Right renal pelvis (tissue), 4 donors: ENCODE measurements around the gene ZNF584. TPM values are rescaled to one million over a fixed set of nuclear protein-coding genes. Genes with fewer than 3 reads are reported as not detected.
"Not testable (repeated sequence)": the region's sequence is repeated elsewhere in the genome, so short reads cannot be mapped to it uniquely, and the experiment has no call there.

Experiments used
- DNase-seq, 4 donors: peaks; one replicate each; pipeline ENCODE4 v3.0.0-alpha.2; 2013; ENCODE audit warnings: low read depth in 4 of 4, low spot score in 3 of 4, missing footprints in 1 of 4
- polyA plus RNA-seq, 4 donors: library from polyadenylated mRNA; unstranded; fragments of 120-200 nt; gene quantifications; one replicate each; pipeline ENCODE4 v1.2.1, GENCODE V29; 2013; ENCODE audit not compliant: insufficient read length in 4 of 4

The ZNF584 gene
- polyA plus RNA-seq, 4 donors: 12.3 to 14.6 (median 13.6) TPM

GRCh38 chr19:58400916-58401839, 7.3 kb upstream of the ZNF584 start:
- peak; percentile 97 to 100 (median 98) for DNase-seq

- no peak for DNase-seq
These were observed 6.5 kb upstream of the ZNF584 start for GRCh38 chr19:58401840-58402421.

DNA sequence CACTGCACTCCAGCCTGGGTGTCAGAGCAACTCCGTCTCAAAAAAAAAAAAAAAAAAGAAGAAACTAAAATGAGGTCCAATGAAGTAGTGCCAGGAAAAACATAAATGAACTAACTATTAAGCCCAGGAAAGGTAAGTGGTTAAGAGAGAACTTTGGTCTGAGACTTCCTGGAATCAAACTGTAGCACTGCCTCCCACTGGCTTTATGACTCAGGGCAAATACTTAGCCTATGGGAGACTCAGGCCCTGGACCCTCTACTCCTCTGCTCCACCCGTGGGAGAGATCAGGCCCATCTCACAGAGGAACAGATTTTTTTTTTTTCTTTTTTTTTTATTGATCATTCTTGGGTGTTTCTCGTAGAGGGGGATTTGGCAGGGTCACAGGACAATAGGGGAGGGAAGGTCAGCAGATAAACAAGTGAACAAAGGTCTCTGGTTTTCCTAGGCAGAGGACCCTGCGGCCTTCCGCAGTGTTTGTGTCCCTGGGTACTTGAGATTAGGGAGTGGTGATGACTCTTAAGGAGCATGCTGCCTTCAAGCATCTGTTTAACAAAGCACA, 4.5 kb upstream of the ZNF584 start:
- not testable (repeated sequence) for DNase-seq

DNA sequence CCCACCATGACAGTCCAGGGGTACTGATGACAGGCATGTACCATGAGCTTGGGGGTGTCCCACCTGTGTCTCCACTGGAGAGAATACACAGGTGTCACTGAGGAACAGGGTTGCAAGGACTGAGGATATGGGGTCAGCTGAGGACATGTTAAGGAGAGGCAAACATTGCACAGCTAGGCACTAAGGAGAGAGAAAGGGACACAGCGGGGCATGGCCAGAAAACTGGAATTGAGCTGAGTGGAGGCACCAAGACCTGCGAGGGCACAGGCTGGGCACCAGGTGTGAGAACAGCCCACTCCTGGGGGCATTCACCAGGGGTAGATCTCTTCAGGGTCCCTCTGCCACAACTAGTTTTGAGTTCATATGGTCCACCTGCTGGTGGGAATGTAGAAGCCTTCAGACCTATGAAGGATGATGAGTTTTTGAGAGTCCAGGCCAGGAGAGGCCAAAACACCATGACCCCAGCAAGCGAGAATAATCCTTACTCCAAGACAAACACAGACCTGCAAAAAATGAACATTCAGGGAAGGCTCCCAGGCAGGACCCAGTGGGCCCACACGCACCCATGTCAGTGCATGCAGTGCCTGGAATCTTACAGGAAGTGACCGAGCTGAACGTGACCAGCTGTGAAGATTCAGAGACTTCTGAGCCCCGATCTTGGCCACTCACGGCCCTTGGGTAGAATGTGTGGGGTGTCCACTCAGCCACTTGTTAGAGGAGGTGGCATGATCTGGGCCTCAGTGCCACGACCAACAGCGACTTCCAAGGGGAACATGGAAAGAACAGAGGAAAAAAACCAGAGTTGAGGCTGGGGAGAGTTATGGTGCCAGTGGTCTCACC, 1.4 kb upstream of the ZNF584 start:
- DNase-seq: no peak

GRCh38 chr19:58407658-58408151, 744 bp upstream of the ZNF584 start:
- DNase-seq: no peak

GRCh38 chr19:58409010-58409790, 751 bp downstream of the ZNF584 start:
- DNase-seq: no peak

DNA sequence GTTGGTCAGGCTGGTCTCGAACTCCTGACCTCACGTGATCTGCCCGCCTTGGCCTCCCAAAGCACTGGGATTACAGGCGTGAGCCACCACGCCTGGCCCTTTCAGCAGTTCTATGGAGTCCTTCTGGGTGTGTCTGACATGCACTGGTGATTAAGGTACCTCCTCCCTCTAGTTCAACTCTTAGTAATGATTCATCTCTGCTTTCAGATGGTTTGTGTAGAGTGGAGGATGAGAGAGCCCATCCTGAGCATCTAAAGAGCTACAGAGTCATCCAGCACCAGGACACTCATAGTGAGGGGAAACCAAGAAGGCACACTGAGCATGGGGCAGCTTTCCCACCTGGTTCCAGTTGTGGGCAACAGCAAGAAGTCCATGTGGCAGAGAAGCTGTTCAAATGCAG, 8.2 kb downstream of the ZNF584 start:
- no peak for DNase-seq

DNA sequence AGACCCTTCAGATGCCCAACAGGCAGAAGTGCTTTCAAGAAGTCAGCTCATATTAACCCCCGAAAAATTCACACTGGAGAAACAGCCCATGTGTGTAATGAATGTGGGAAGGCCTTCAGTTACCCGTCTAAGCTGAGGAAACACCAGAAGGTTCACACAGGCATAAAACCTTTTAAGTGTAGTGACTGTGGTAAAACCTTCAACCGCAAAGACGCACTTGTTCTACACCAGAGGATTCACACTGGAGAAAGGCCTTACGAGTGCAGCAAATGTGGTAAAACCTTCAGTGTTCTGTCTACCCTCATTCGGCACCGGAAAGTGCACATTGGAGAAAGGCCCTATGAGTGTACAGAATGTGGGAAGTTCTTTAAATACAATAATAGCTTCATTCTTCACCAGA, 8.6 kb downstream of the ZNF584 start:
- no peak for DNase-seq

GRCh38 chr19:58428617-58429016, 20.2 kb downstream of the ZNF584 start:
- no peak for DNase-seq

- DNase-seq: no peak
These were observed 21.3 kb downstream of the ZNF584 start for GRCh38 chr19:58429745-58430144.

- DNase-seq: no peak
These were observed 25.8 kb downstream of the ZNF584 start for GRCh38 chr19:58434217-58434616.

GRCh38 chr19:58439576-58440554, 31.4 kb downstream of the ZNF584 start, which contains the start of gene ZNF132:
TSS of gene ZNF132 (minus strand) at chr19:58440153. CDS start at chr19:58439821, 332 bp downstream.
- peak; percentile 98 to 99 (median 99) for DNase-seq

- no peak for DNase-seq
These were observed 32.1 kb downstream of the ZNF584 start for GRCh38 chr19:58440556-58440955.

- DNase-seq: not testable (repeated sequence)
These were observed 34.5 kb downstream of the ZNF584 start for GRCh38 chr19:58442986-58443385.

- DNase-seq: not testable (repeated sequence)
These were observed 40.4 kb downstream of the ZNF584 start for GRCh38 chr19:58448860-58449259.

DNA sequence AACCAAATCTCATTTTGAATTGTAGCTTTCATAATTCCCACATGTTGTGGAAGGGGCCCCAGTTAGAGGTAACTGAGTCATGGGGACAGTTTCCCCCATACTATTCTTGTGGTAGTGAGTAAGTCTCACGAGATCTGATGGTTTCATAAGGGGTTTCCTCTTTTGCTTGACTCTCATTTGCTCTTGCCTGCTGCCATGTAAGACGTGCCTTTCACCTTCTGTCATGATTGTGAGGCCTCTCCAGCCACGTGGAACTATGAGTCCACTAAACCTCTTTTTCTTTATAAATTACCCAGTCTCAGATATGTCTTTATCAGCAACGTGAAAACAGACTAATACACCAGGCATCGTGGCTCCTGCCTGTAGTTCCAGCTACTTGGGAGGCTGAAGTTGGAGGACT, 41.5 kb downstream of the ZNF584 start:
- DNase-seq: not testable (repeated sequence)

DNA sequence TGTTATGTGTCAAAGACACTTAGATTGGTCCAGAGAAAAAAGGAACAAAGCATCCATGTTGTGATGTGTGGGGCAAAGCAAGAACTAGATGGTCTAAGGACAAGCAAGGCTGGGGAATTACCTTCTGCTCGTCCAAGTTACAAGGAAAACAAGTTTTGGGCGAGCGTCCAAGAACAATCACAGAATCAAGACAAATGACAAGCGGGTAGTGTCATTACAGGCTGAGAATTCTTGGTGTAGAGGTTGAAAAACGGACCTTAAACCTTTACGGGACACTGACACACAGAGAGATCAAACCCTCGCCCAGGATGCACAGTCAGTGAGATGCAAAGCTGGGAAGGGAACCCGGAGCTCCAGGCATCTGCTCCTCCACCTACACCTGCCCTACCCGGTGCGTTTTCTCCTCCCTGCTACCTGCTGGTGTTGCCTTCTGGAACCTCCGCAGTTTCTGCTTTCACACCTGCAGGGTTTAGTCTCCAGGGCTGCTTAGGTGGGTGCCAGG, 42.5 kb downstream of the ZNF584 start:
- no peak for DNase-seq
